Measurements from ENCODE around the gene SCAMP4. TPM values are rescaled to one million over a fixed set of nuclear protein-coding genes. Genes with fewer than 3 reads are reported as not detected.

Gene SCAMP4
- total and polyA plus RNA-seq, 2 of the 13 experiments (the other 11 are each of a cell fraction or from before 2014, with no cell fraction given) = 10.7 to 13.7 TPM

DNA sequence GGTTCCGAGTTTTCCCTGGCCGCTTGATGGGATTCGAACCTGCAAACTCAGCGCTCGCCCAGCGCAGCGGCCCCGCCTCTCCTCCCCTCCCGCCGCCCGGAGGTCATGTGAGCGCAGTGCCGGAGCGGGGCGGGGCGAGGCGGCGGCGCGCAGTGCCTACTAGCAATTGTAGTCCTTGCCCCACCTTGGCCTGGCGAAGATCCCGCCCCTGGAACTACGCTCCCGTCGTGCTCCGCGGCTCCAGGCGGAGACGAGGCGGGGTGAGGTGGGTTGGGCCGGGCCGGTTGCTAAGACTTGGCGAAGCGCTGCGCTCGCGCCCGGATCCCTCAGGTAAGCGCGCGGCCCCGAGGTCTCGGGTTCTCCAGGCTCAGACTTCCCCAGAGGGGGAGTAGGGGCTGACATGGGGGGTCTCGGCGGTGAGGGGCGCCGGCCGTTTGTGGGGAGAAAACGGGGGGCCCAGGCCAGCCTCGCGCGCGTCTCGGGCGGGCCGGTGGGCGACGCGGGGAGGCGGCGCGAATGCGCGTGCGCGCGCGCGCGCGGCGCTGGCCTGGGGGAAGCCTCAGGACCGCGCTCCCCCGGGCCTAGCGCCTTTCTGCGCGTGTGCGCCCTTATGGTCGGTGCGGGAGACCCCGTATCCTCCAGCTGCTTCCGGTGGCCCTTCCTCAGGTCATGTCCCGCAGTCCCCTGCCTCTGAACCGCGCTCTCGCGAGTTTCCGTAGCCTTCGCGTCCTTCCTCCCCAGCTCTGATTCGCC is at the start of gene SCAMP4, which contains the start of gene ADAT3 (continued):
- TF ChIP-seq, protein P1, sequence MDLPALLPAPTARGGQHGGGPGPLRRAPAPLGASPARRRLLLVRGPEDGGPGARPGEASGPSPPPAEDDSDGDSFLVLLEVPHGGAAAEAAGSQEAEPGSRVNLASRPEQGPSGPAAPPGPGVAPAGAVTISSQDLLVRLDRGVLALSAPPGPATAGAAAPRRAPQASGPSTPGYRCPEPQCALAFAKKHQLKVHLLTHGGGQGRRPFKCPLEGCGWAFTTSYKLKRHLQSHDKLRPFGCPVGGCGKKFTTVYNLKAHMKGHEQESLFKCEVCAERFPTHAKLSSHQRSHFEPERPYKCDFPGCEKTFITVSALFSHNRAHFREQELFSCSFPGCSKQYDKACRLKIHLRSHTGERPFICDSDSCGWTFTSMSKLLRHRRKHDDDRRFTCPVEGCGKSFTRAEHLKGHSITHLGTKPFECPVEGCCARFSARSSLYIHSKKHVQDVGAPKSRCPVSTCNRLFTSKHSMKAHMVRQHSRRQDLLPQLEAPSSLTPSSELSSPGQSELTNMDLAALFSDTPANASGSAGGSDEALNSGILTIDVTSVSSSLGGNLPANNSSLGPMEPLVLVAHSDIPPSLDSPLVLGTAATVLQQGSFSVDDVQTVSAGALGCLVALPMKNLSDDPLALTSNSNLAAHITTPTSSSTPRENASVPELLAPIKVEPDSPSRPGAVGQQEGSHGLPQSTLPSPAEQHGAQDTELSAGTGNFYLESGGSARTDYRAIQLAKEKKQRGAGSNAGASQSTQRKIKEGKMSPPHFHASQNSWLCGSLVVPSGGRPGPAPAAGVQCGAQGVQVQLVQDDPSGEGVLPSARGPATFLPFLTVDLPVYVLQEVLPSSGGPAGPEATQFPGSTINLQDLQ (CRISPR knock-in tag; IDR thresholded peaks at IDR 0.05) = peak; percentile 100
- TF ChIP-seq ZNF552 (CRISPR knock-in tag; IDR thresholded peaks at IDR 0.05; ENCODE audit: borderline replicate concordance) (no peak), ZNF44 (CRISPR knock-in tag; IDR thresholded peaks at IDR 0.05) (no peak), FOXM1 (CRISPR knock-in tag; IDR thresholded peaks at IDR 0.05) (no peak), ZSCAN21 (CRISPR knock-in tag; IDR thresholded peaks at IDR 0.05; ENCODE audit: borderline replicate concordance) (no peak), KDM1A (CRISPR knock-in tag; IDR thresholded peaks at IDR 0.05) (0 out of 2 replicates have a peak, but pooled peaks have one; percentile 48), PRMT3 (CRISPR knock-in tag; IDR thresholded peaks at IDR 0.05; ENCODE audit: borderline replicate concordance, low read depth) (no peak), NFIB (CRISPR knock-in tag; IDR thresholded peaks at IDR 0.05; ENCODE audit: borderline replicate concordance) (no peak), MEF2D (CRISPR knock-in tag; IDR thresholded peaks at IDR 0.05) (no peak), GABPB1 (CRISPR knock-in tag; IDR thresholded peaks at IDR 0.05) (peak; percentile 94)
- TF ChIP-seq, protein P2, sequence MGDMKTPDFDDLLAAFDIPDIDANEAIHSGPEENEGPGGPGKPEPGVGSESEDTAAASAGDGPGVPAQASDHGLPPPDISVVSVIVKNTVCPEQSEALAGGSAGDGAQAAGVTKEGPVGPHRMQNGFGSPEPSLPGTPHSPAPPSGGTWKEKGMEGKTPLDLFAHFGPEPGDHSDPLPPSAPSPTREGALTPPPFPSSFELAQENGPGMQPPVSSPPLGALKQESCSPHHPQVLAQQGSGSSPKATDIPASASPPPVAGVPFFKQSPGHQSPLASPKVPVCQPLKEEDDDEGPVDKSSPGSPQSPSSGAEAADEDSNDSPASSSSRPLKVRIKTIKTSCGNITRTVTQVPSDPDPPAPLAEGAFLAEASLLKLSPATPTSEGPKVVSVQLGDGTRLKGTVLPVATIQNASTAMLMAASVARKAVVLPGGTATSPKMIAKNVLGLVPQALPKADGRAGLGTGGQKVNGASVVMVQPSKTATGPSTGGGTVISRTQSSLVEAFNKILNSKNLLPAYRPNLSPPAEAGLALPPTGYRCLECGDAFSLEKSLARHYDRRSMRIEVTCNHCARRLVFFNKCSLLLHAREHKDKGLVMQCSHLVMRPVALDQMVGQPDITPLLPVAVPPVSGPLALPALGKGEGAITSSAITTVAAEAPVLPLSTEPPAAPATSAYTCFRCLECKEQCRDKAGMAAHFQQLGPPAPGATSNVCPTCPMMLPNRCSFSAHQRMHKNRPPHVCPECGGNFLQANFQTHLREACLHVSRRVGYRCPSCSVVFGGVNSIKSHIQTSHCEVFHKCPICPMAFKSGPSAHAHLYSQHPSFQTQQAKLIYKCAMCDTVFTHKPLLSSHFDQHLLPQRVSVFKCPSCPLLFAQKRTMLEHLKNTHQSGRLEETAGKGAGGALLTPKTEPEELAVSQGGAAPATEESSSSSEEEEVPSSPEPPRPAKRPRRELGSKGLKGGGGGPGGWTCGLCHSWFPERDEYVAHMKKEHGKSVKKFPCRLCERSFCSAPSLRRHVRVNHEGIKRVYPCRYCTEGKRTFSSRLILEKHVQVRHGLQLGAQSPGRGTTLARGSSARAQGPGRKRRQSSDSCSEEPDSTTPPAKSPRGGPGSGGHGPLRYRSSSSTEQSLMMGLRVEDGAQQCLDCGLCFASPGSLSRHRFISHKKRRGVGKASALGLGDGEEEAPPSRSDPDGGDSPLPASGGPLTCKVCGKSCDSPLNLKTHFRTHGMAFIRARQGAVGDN (CRISPR knock-in tag; IDR thresholded peaks at IDR 0.05) = peak; percentile 98
- TF ChIP-seq, protein P3, sequence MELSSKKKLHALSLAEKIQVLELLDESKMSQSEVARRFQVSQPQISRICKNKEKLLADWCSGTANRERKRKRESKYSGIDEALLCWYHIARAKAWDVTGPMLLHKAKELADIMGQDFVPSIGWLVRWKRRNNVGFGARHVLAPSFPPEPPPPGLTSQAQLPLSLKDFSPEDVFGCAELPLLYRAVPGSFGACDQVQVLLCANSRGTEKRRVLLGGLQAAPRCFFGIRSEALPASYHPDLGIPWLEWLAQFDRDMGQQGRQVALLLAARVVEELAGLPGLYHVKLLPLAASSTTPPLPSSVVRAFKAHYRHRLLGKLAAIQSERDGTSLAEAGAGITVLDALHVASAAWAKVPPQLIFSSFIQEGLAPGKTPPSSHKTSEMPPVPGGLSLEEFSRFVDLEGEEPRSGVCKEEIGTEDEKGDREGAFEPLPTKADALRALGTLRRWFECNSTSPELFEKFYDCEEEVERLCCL (CRISPR knock-in tag; IDR thresholded peaks at IDR 0.05; ENCODE audit: borderline replicate concordance) = no peak
- TF ChIP-seq, protein P4, sequence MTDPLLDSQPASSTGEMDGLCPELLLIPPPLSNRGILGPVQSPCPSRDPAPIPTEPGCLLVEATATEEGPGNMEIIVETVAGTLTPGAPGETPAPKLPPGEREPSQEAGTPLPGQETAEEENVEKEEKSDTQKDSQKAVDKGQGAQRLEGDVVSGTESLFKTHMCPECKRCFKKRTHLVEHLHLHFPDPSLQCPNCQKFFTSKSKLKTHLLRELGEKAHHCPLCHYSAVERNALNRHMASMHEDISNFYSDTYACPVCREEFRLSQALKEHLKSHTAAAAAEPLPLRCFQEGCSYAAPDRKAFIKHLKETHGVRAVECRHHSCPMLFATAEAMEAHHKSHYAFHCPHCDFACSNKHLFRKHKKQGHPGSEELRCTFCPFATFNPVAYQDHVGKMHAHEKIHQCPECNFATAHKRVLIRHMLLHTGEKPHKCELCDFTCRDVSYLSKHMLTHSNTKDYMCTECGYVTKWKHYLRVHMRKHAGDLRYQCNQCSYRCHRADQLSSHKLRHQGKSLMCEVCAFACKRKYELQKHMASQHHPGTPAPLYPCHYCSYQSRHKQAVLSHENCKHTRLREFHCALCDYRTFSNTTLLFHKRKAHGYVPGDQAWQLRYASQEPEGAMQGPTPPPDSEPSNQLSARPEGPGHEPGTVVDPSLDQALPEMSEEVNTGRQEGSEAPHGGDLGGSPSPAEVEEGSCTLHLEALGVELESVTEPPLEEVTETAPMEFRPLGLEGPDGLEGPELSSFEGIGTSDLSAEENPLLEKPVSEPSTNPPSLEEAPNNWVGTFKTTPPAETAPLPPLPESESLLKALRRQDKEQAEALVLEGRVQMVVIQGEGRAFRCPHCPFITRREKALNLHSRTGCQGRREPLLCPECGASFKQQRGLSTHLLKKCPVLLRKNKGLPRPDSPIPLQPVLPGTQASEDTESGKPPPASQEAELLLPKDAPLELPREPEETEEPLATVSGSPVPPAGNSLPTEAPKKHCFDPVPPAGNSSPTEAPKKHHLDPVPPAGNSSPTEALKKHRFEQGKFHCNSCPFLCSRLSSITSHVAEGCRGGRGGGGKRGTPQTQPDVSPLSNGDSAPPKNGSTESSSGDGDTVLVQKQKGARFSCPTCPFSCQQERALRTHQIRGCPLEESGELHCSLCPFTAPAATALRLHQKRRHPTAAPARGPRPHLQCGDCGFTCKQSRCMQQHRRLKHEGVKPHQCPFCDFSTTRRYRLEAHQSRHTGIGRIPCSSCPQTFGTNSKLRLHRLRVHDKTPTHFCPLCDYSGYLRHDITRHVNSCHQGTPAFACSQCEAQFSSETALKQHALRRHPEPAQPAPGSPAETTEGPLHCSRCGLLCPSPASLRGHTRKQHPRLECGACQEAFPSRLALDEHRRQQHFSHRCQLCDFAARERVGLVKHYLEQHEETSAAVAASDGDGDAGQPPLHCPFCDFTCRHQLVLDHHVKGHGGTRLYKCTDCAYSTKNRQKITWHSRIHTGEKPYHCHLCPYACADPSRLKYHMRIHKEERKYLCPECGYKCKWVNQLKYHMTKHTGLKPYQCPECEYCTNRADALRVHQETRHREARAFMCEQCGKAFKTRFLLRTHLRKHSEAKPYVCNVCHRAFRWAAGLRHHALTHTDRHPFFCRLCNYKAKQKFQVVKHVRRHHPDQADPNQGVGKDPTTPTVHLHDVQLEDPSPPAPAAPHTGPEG (CRISPR knock-in tag; IDR thresholded peaks at IDR 0.05) = peak; percentile 66; the same call in 1 of the 2 replicates

All from HepG2 (cell line).